ENCODE measurements around the gene AOPEP.

GRCh38 chr9:95098391-95098921 lies 372.0 kb downstream of the AOPEP start:
- no peak for TF ChIP-seq ATF2 (CRISPR knock-in tag; IDR thresholded peaks at IDR 0.05)
- no peak for TF ChIP-seq KDM5A (IDR thresholded peaks at IDR 0.05; ENCODE audit: borderline replicate concordance, low read length)
- no peak for TF ChIP-seq PAF1 (CRISPR knock-in tag; IDR thresholded peaks at IDR 0.05)
- TF ChIP-seq ZNF687 (CRISPR knock-in tag; IDR thresholded peaks at IDR 0.05): no peak
- TF ChIP-seq SAFB2 (CRISPR knock-in tag; IDR thresholded peaks at IDR 0.05; ENCODE audit: borderline replicate concordance, low read depth): no peak
- TF ChIP-seq STAG1 (CRISPR knock-in tag; IDR thresholded peaks at IDR 0.05): no peak
- no peak for TF ChIP-seq ZNF510 (CRISPR knock-in tag; IDR thresholded peaks at IDR 0.05; ENCODE audit: low read depth)
- TF ChIP-seq ZNF318 (CRISPR knock-in tag; IDR thresholded peaks at IDR 0.05): no peak
- no peak for TF ChIP-seq ELF3 (CRISPR knock-in tag; IDR thresholded peaks at IDR 0.05)
- TF ChIP-seq TCF12 (IDR thresholded peaks at IDR 0.05): no peak
- no peak for TF ChIP-seq TCF12 (CRISPR knock-in tag; IDR thresholded peaks at IDR 0.05)
- TF ChIP-seq FOXA1 (IDR thresholded peaks at IDR 0.05): no peak
- no peak for TF ChIP-seq FOXA1 (CRISPR knock-in tag; IDR thresholded peaks at IDR 0.05)
